ENCODE measurements around the gene RIC3. TPM values are rescaled to one million over a fixed set of nuclear protein-coding genes. Genes with fewer than 3 reads are reported as not detected.
A peak's percentile ranks its signal among the peaks of the same experiment; 100 is the strongest.
"Not testable (repeated sequence)": the region's sequence is repeated elsewhere in the genome, so short reads cannot be mapped to it uniquely, and the experiment has no call there.

The RIC3 gene
- total RNA-seq, 1 experiment from 2014 or later, result not detected

DNA sequence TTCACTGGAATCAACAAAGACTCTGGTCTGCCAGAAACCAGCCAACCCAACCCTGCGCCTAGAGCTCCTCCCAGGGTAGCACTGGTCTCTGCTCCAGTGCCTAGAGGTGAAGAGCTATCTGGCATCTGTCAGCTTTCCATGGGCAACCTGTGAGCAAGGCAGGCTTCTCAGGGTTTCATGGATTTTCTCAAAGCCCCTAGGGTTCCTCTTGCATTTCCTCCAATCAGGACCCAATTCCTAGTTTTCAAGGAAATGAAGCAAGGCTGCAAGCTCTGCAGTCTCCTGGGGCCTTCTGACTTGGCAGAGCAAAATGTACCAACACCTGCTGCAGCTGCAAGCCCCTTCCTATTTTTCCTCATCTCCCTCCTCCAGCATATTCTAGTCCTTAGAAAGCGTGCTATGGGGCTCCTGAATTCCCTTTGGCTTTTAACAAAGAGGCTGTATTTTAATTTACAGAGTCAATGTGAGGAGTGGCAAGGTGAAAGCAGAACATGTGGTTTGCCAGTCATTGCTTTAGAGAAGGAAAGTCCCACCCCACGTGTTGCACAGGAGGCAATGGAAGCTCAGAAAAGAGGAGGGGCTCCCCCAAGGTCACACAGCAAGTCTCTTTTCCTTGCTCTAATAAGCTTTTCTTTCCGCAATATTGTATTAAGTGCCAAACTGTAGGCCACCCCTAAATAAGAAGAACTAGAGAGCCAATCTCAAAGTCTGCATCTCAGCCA lies 33.0 kb upstream of the RIC3 start:
- Histone ChIP-seq H3K4me3 (no peak overlapping the region), H3K36me3 (no peaks in the 10 kb centered on the region), H3K9me3 (replicated peaks) (no peaks in the 10 kb centered on the region), H3K27me3 (no peaks in the 10 kb centered on the region), H3K4me1 (no peaks in the 10 kb centered on the region), H3K27ac (no peak overlapping the region)
- no peak for DNase-seq

DNA sequence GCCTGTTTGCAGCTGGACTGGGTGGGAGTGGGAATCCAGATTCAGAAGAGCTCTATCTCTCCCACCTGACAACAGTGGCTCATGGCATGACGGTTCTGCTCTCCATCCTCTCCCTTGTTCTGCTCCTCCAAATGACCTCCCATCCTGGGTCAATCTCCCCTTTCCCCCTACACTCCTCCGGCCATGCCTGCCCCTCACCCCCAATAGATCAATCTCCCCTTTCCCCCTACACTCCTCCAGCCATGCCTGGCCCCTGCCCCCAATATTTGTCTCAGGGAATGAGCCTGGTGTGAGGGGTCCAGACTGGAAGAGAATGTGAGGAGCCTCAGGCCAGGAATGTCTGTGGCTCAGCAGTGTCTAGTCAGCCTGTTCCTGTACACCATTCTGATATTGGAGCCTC lies 30.9 kb upstream of the RIC3 start:
- H3K27ac ChIP-seq, result no peak overlapping the region
- H3K36me3 ChIP-seq, result no peaks in the 10 kb centered on the region
- no peaks in the 10 kb centered on the region for H3K27me3 ChIP-seq
- no peak overlapping the region for H3K4me3 ChIP-seq
- no peaks in the 10 kb centered on the region for H3K9me3 ChIP-seq (replicated peaks)
- no peak for DNase-seq
- H3K4me1 ChIP-seq, result no peaks in the 10 kb centered on the region

DNA sequence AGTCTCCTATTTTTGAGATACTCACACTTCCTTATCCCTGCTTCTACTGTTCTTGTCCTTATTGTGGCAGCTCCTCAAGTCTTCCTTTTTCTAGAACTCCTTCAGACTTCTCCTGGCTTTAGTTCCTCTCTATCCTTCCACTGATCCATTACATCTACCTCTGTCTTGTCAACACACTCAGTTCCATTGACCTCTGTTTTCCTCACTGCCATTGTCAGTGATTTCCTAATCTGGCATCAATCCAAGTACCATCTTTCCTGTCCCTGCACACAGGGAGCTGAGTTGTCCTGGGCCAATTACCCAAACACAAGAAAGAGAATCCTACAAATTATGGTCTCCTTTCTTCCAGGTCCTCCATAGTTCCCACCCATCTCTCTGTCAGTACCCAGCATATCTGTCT lies 27.9 kb upstream of the RIC3 start:
- no peaks in the 10 kb centered on the region for H3K9me3 ChIP-seq (replicated peaks)
- no peaks in the 10 kb centered on the region for H3K36me3 ChIP-seq
- H3K27me3 ChIP-seq, result no peaks in the 10 kb centered on the region
- no peak overlapping the region for H3K27ac ChIP-seq
- DNase-seq, result no peak
- H3K4me1 ChIP-seq, result no peaks in the 10 kb centered on the region
- H3K4me3 ChIP-seq, result no peak overlapping the region

DNA sequence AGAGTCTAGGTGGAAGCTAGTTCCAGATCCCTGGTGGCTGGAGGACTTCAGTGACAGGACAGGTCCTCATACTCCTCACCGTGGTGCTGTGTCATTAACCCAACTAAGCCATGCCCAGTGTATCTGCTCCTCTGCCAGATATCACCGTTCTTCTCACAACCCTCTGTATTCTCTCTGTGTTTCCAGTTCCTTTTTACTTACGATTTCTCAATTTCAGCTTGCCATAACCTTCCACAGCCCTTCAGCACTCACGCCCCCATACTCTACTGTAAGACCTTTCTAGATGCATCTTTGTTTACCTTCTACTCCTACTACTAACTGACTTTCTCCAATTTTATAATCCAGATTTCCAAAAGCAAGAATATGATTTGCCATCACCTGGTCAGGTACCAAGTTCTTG lies 26.1 kb upstream of the RIC3 start:
- H3K27me3 ChIP-seq, result no peaks in the 10 kb centered on the region
- H3K4me3 ChIP-seq, result no peak overlapping the region
- DNase-seq, result no peak
- H3K4me1 ChIP-seq, result no peaks in the 10 kb centered on the region
- no peaks in the 10 kb centered on the region for H3K36me3 ChIP-seq
- no peak overlapping the region for H3K27ac ChIP-seq
- no peaks in the 10 kb centered on the region for H3K9me3 ChIP-seq (replicated peaks)

DNA sequence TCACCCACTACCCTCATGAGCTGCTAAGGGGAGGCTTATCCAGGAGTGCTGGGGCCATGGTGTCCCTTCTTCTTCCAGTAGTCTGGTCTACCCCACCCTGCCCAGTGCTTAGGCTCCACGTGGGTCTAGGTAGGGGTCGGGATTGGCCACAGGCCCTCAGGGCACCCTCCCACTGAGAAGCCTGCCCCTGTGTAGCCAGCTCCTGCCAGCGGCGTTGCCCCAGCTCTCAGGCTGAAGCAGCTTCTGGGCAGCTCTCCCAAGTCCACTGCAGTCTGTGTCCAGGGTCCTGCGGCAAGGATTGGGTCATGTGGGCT lies 24.0 kb upstream of the RIC3 start:
- Histone ChIP-seq H3K4me1 (no peaks in the 10 kb centered on the region), H3K27me3 (no peaks in the 10 kb centered on the region), H3K27ac (no peak overlapping the region), H3K9me3 (replicated peaks) (no peaks in the 10 kb centered on the region), H3K36me3 (no peaks in the 10 kb centered on the region), H3K4me3 (no peak overlapping the region)
- DNase-seq, result no peak

DNA sequence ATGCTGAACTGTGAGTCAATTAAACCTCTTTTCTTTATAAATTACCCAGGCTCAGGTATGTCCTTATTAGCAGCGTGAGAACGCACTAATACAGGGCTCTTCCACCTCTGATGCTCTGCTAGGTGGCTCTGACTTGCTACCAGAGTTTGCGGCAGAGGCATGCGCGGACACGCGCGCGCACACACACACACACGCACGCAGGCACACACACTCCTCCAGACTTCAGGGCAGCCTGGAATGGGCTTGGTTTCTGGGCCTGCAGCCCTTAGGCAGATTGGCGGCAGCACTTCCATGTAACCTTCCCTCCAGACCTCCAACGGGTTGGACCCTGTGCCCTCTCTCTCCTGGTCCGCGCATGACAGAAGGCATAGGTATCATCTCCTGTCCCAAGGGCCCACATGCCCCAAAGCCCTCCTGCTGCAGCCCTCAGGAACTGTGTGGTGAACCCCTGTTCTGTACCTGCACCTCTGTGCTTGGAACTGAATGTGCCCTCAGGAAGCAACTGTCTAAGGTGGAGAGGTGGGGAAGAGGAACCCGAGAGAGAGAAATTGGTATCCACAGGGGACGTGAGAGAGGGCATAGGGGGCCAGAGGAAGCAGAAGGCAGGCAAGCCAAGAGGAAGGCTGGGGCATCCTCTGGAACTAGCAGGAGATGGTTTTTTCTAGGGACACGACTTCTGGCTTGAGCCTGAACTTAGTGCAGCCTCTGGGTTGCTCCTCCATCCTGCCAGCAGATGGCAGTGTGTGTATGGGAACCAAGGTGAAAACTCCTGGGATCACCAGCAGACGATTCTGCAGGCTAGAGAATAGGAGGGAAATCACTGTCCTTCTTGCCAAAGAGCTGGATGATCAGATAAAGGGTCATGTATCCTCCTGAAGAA lies 23.4 kb upstream of the RIC3 start:
- no peaks in the 10 kb centered on the region for H3K4me1 ChIP-seq
- no peak overlapping the region for H3K4me3 ChIP-seq
- H3K27ac ChIP-seq, result no peak overlapping the region
- H3K27me3 ChIP-seq, result no peaks in the 10 kb centered on the region; the same call in 1 of the 2 replicates
- DNase-seq, result peak; percentile 66 to 82
- no peaks in the 10 kb centered on the region for H3K36me3 ChIP-seq
- H3K9me3 ChIP-seq (replicated peaks), result no peaks in the 10 kb centered on the region

DNA sequence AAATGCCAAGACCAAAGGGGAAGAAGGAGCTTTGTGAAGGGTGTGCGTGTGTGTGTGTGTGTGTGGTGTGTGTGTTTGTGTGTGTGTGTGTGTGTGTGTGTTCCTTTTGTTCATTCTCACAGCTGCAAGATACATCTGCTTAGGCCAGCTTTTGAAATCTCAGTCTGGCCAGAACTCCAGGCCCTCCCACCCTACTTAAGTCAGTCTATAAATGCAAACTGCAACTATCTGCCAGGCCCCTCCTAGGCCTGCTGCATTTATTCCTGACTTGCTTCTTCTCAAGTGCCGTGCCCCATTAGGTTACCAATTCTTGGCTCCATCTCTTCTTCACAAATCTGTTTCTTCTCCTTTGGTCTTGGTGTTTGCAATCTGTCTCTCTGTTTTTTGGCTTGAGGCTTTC lies 21.6 kb upstream of the RIC3 start:
- Histone ChIP-seq H3K4me1 (no peaks in the 10 kb centered on the region), H3K36me3 (no peaks in the 10 kb centered on the region), H3K27ac (no peak overlapping the region), H3K4me3 (no peak overlapping the region), H3K9me3 (replicated peaks) (no peaks in the 10 kb centered on the region), H3K27me3 (no peaks in the 10 kb centered on the region; the same call in 1 of the 2 replicates)
- no peak for DNase-seq

DNA sequence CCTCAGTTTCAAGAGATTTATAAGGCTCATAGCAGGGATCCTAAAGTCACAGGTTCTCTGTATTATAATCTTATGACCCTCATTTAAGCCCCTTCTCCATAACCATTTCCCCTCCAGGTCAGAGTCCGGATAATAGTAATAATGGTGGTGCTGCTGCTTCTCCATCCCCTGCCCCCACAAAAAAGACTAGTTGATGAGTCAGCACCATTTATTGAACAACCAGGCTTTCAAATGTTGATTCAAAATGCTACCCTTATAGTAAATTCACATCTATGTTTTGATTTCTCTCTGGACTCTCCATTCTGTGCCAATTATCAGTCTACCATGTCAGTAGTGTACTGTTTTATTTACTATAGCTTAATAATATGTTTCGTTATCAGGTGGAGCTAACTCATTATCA lies 17.6 kb upstream of the RIC3 start:
- no peaks in the 10 kb centered on the region; the same call in 1 of the 2 replicates for H3K27me3 ChIP-seq
- H3K4me3 ChIP-seq, result no peak overlapping the region
- no peak for DNase-seq
- H3K4me1 ChIP-seq, result no peaks in the 10 kb centered on the region
- H3K27ac ChIP-seq, result no peak overlapping the region
- no peaks in the 10 kb centered on the region for H3K36me3 ChIP-seq
- H3K9me3 ChIP-seq (replicated peaks), result no peaks in the 10 kb centered on the region

DNA sequence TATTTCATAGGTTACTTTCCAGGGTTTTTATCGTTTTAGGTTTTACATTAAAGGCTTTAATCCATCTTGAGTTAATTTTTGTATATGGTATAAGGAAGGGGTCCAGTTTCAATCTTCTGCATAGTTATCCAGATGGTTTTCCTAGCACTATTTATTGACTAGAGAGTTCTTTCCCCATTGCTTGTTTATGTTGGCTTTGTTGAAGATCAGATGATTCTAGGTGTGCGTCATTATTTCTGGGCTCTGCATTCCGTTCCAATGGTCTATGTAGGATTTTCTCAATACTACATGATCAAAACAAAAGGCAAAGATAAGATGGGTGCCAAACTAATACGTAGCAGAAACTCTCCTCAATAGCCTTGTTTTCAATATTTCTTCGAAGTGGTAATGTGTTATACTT lies 14.3 kb upstream of the RIC3 start:
- H3K9me3 ChIP-seq (replicated peaks), result no peaks in the 10 kb centered on the region
- H3K4me3 ChIP-seq, result no peak overlapping the region
- no peaks in the 10 kb centered on the region; the same call in 1 of the 2 replicates for H3K27me3 ChIP-seq
- no peak overlapping the region for H3K27ac ChIP-seq
- H3K36me3 ChIP-seq, result no peaks in the 10 kb centered on the region
- no peaks in the 10 kb centered on the region for H3K4me1 ChIP-seq
- DNase-seq, result no peak

DNA sequence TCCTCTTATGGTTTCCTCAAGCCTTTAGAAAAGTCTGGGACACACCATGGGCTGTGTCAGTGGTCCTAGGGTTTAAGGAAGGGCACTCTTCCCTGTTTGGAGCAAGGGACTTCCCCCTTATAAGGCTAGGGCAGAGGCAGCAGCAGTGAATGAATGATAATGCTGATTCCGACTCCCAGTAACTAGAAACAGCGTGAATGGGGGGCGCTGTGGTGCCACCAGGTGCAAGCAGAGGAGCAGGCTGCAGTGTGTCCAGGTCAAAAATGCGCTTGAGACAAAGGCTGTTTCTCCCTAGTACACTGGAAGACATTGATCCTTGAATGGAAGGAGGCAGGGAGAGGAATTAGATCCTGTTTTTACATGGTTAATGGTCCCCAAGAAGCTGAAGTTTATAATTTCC lies 11.6 kb upstream of the RIC3 start:
- Histone ChIP-seq H3K4me1 (no peaks in the 10 kb centered on the region), H3K27me3 (no peaks in the 10 kb centered on the region), H3K4me3 (no peak overlapping the region), H3K27ac (no peak overlapping the region), H3K36me3 (no peaks in the 10 kb centered on the region), H3K9me3 (replicated peaks) (no peaks in the 10 kb centered on the region)
- DNase-seq, result no peak

DNA sequence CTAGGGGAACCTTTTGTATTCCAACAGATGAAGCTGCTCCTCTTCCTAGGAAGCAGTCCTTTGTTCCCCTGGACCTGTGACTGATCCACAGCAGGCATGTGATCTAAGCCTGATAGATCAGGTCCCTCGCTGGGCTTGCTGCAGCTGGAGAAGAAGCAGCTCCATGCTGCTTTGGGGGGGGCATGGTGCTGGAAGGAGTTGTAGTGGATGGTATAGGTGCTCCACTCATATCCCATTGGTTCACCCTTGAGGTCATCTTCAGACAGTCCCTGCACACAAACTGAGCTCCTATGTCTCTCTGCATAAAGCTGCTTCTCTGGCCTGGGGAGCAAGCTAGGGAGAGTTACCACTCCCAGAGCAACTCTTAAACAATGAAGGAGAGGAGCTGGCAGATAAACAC lies 9.5 kb upstream of the RIC3 start:
- DNase-seq, result no peak
- no peaks in the 10 kb centered on the region for H3K36me3 ChIP-seq
- H3K4me3 ChIP-seq, result no peak overlapping the region
- no peaks in the 10 kb centered on the region for H3K9me3 ChIP-seq (replicated peaks)
- H3K27ac ChIP-seq, result no peak overlapping the region
- no peaks in the 10 kb centered on the region for H3K4me1 ChIP-seq
- no peaks in the 10 kb centered on the region for H3K27me3 ChIP-seq

DNA sequence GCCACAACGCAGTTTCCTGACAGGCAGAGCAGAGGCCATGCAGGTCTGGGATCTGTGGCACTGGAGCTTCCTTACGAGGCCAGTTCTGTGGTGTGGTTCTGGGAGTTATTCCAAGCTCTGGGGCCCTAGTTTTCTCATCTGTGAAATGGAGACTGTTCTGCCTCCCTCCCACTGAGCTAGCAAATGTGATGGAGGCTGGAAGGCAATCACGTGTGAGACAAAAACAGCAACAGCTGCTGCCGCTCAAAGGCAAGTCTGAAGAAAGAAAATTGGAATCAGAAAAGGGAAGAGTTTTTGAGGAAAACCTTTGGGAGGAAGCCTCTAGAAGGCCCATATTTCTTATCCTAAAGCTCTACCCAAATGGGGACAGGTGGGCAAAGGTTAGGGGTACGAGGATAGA lies 8.3 kb upstream of the RIC3 start:
- Histone ChIP-seq H3K27ac (no peak overlapping the region), H3K27me3 (no peaks in the 10 kb centered on the region), H3K4me1 (no peaks in the 10 kb centered on the region), H3K9me3 (replicated peaks) (no peaks in the 10 kb centered on the region), H3K4me3 (no peak overlapping the region), H3K36me3 (no peaks in the 10 kb centered on the region)
- peak in 1 of 2 experiments; percentile 17 for DNase-seq

DNA sequence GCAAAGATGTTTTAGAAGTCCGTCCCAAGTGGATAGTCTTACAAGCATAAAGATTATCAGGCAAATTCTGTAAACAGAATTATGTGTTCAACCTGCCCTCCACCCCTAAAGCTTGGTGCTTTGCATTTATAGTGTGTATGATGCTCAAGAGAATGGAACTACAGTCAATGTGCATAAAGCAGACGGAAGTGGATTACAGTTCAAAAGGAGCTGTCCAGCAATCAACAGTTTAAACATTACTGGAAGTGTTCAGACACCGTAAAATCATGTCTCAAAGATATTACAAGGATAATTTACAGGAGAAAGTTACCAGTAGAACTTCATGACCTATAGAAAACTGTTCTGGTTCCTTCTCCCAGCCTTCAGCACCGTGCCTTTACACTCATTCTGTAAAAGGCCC lies 1.0 kb downstream of the RIC3 start:
- no peaks in the 10 kb centered on the region for H3K9me3 ChIP-seq (replicated peaks)
- H3K36me3 ChIP-seq, result no peaks in the 10 kb centered on the region
- DNase-seq, result no peak
- H3K27me3 ChIP-seq, result no peaks in the 10 kb centered on the region
- H3K4me3 ChIP-seq, result no peak overlapping the region
- H3K4me1 ChIP-seq, result no peaks in the 10 kb centered on the region
- no peak overlapping the region for H3K27ac ChIP-seq

DNA sequence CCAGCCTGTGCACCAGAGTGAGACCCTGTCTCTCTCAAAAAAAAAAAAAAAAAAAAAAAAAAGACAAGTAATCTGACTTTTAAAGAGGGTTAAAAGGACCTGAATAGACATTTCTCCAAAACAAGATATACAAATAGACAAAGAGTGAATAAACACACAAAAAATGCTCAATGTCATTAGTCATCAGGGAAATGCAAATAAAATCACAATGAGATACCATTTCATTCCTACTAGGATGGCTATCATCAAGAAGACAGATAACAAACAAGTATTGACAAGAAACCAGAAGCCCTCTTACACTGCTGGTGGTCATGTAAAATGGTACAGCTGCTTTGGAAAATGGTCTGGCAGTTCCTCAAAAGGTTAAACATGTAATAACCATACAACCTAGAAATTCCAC lies 4.1 kb downstream of the RIC3 start:
- DNase-seq, result no peak
- Histone ChIP-seq H3K4me3 (no peak overlapping the region), H3K9me3 (replicated peaks) (no peaks in the 10 kb centered on the region), H3K4me1 (no peaks in the 10 kb centered on the region), H3K27ac (no peak overlapping the region), H3K27me3 (0 out of 2 replicates have a peak, but pooled peaks cover 5% of the 10 kb centered on the region), H3K36me3 (no peaks in the 10 kb centered on the region)

DNA sequence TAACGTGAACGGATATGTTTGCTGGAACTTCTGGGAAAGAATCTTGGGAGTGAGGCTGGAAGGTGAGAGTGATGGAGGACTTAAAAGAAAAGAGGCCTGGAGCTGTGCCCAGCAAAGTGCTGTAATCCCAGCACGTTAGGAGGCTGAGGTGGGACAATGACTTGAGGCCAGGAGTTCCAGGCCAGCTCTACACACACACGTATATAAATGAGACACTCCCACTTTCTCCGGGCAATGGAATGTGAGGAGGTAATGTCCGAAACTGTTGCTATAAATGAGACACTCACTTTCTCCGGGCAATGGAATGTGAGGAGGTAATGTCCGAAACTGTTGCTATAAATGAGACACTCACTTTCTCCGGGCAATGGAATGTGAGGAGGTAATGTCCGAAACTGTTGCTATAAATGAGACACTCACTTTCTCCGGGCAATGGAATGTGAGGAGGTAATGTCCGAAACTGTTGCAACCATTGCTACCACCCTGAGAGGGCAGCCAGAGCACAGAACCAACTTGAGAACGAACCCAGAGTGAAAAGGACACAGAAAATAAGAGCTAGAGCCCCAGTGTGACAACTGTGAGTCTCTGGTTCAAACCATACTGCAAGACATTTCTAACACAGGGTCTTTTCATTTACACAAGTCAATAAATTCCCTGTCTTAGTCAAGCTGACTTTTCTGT lies 7.1 kb downstream of the RIC3 start:
- not testable (repeated sequence) for H3K36me3 ChIP-seq, H3K4me1 ChIP-seq, H3K4me3 ChIP-seq

More for the DNA sequence above, 7.1 kb downstream of the RIC3 start:
- H3K27ac ChIP-seq; H3K9me3 ChIP-seq (replicated peaks); H3K27me3 ChIP-seq; DNase-seq: not testable (repeated sequence)

Measured in SJCRH30 (cell line).